Ovary (tissue), 3 donors: Measurements from ENCODE around the gene PRF1.

ENCODE experiments used
- EP300 ChIP-seq: sonication (generic); formaldehyde crosslinking; IDR thresholded peaks from one replicate; pipeline ENCODE4 v1.6.1; 2017; ENCODE audit warnings: antibody characterized with exemption
- POLR2A ChIP-seq: fragments of 450-650 bp; IDR thresholded peaks from one replicate; pipeline ENCODE4 v1.6.1; 2017; ENCODE audit warnings: antibody characterized with exemption, mild to moderate bottlenecking, moderate library complexity
- TF ChIP-seq, protein P1 (sequence below), 3 donors: fragments of 450-650 bp in 2 of 3; fragments of 200-600 bp in 1 of 3; IDR thresholded peaks; one replicate each; pipeline versions ENCODE4 v1.5.1 to v1.8.0; 2016 to 2022; ENCODE audit warnings: antibody characterized with exemption in 3 of 3, mild to moderate bottlenecking in 1 of 3
- donor health status: DM: no; HTN: no; CAD: no.

DNA sequence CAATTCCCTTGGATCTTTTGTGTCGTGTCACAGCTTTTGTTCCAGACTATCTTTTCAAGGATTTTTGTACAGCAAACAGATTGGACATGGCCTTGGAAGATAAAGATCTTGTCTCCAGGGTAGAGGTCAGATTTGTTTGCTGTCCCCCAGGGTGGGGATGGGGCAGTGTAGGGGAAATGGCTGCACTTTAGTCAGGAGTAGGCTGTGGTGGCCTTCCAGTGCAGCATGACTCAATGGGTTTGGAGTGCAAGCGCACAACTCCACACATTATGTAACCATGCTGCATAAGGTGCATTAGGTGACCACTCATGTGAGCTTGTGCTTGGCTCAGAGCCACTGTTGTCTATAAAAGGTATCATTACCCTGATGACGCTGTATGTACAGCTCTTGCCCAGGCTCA lies 45.9 kb upstream of the PRF1 start:
- TF ChIP-seq, protein P1, sequence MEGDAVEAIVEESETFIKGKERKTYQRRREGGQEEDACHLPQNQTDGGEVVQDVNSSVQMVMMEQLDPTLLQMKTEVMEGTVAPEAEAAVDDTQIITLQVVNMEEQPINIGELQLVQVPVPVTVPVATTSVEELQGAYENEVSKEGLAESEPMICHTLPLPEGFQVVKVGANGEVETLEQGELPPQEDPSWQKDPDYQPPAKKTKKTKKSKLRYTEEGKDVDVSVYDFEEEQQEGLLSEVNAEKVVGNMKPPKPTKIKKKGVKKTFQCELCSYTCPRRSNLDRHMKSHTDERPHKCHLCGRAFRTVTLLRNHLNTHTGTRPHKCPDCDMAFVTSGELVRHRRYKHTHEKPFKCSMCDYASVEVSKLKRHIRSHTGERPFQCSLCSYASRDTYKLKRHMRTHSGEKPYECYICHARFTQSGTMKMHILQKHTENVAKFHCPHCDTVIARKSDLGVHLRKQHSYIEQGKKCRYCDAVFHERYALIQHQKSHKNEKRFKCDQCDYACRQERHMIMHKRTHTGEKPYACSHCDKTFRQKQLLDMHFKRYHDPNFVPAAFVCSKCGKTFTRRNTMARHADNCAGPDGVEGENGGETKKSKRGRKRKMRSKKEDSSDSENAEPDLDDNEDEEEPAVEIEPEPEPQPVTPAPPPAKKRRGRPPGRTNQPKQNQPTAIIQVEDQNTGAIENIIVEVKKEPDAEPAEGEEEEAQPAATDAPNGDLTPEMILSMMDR (IDR thresholded peaks at IDR 0.05) = no peak
- no peak for TF ChIP-seq EP300
- TF ChIP-seq POLR2A = no peak
